ENCODE measurements around the gene ASB12.
"Not testable (repeated sequence)": the region's sequence is repeated elsewhere in the genome, so short reads cannot be mapped to it uniquely, and the experiment has no call there.

Gene ASB12, protein sequence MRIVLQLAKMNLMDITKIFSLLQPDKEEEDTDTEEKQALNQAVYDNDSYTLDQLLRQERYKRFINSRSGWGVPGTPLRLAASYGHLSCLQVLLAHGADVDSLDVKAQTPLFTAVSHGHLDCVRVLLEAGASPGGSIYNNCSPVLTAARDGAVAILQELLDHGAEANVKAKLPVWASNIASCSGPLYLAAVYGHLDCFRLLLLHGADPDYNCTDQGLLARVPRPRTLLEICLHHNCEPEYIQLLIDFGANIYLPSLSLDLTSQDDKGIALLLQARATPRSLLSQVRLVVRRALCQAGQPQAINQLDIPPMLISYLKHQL
- total RNA-seq, result 0.10 to 0.17 reads per million in 2 donors

DNA sequence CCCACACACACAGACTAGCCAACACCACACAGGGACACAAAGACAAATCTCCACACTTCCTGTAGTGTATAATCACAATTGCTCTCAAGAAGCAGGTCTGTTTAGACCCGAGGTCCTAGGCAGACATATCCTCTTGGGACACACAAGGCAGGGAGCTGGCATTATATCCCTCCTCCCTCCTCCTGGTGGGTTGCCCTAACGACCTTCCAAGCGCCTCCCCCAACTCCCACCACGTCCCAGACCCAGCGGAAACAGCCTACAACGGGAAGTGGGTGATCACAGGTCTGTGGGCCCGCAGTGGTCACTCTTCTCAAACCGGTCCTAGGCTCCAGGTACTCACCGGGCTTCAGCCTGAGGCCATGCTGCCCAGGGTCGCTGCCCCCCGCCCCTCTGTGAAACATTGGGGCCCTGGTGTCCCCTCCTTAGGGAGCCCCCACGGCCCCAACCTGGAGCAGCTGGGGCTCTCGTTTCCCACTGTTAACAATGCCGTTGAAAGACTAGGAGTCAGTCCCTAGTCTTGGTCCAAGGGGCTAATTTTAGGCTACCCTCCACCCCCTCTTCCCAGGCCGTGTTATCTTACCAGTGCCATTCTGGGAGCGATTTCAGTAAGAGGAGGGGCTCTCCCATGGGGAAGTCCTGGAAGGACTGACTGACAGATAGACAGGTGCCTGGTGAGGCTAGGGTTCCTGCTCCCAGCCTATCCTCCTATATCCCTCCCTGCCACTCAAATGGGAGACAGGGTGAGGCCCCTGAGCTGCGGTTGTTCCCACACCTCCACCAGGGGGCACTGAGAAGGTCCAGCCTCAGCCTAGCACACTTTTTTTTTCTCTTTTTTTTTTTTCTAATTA is at the start of gene ASB12:
TSS of gene ASB12 (minus strand) at position 485 of the 848 bp plus-strand sequence. CDS start 4,957 bp downstream, outside the sequence.
- no peak for DNase-seq

DNA sequence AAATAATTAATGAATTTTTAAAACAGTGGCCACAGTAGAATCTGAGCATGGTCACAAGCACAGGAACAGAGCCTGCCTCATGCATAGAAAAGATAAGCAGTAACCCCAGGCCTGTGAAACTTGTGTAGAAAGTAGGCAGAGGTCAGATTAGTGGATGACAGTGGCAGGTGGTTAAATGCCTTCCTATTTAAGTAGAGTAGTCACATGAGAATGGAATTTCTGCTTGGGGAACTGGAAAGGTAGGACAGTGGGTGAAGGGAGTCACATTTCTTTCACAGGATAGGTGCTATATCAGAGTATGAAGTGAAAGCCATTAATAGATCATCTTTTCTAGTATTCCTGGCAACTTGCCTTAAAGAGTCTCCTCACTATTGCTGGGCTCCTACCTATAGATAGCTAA is 34.9 kb upstream of the ASB12 start:
- DNase-seq, result no peak

DNA sequence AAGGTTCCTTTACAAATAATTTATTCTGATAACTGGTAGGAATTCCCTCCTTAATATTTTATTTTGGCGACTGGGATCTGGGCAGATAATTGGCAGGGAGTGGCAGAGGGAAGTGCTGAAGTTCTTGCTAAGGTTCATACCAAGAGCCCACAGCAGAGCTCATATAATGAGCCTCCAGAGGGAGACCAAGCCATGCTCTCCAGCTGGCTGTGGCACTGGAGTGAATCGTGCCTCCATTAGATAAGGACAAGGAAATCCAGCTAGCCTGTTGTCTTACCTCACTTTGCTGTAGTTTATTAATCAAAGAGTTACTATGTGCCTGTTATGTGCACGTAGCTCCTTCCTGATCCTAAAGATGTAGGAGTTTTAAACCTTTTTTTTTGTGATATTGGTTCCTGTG is 1.3 kb downstream of the ASB12 start:
- no peak for DNase-seq

DNA sequence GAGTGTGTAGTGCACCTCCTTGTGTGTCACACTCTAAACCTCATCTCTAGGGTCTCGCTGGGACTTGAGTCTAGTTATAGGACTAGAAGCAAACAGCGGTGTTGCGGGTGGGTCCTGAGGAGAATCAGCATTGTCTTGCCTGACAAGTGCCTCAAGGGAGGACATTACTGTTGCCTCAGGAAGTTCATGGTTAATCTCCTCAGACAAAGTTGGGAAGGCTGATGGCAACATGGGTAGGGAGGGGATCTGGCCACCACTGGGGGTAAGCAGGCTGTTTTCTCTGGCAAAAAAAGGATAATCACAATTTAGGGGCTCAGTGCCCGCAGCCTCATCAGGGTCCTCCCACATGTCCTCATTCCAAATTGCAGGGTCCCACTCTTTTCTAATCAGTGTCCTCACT is 12.4 kb downstream of the ASB12 start:
- DNase-seq, result no peak

DNA sequence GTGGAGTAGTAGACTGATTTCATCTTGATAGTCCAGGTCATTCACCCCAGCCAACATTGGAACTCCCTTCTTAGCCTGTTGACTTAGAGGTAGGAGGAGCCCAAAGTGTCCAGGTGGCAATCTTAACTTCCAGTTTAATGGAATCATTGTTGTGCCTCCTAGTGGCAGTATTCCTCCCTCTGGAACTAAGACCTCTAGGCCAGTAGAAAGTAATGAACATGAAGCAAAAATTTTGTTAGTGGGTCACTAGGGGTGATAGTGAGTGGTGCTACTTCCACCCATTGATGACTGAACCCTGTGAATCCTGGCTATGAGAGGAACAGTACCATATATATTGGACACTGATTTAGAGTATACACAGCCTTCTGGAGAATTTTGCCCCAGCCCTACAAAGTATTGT is 16.4 kb downstream of the ASB12 start:
- not testable (repeated sequence) for DNase-seq

DNA sequence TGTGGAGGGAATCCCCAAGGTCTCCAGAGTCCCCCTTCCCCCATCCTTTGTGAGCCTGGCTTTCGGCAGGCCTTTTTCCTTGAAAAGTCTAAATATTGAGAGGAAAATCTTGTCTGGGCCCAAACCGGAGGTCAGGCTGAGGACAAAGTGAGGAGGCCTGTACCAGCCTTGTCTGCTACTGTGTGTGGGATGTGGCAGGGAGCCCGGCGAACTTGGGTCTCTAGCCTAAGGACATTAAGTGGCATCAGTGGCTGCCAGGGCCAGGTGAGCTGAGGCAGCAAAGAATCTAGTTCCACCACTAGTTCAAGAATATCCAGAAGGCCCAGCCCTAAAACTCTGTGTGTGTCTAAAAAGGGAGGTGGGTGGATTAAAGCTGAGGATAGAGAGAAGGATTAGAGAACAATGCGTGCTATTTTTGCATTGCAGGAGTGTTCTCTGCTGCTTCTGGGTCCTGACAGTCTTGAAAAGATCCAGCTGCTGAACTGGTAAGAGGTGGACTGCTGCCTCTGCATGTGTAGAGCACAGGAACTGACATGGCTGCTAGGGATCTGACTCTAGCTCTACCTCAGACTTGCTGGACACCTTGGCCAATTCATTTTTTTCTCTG is 23.7 kb downstream of the ASB12 start:
- no peak for DNase-seq

DNA sequence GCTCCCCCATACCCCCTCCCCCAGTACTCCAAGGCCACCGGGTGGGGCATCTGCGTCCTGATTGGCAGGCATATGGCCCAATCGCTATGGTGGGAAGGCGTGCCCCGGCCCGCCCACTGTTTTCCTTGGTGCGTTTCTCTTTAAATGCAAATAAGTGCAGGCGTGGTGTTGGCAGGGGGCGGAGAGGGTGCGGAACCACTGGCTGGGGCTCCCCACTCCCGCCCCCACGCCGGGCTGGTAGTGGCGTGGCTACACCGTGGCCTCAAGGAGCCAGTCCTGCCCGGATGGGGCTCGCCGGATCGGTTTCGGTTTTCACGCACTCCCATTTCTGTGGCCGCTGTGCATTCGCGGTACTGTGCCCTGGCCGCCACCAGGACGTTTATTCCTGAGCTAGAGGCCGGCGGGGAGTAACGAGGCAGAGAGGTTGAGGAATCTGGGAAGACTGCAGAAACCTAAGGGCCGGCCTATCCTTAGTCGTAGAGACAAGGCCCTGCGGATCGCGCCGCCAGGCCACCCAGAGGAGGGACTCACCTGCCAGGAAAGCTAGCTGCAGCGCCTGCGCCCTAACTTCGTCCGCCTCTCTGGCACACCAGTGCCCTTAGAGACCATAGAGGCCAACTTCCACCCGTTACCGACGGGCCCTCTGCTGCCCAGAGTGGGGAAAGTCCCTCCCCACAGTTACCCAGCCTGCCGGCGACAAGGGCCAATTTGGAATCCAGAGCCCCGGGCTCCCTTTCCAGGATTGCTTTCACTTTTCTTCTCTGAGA is 24.5 kb downstream of the ASB12 start:
- DNase-seq, result peak; percentile 69

DNA sequence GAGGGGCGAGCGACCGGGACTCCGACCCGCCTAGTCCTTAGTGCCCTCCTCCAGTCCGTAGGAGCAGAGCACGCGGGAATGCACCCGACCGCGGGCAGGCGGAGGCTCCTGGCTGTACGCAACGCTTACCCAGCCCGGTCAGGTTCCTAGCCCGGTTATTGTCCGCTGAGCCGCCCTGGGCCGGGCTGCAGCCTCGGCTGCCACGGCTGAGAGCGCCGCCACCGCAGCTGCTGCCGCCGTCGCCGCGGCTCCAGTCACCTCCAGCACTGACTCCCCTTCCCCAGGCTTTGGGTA is 25.0 kb downstream of the ASB12 start, which contains the start of gene AMER1:
TSS of gene AMER1 (minus strand) at position 268 of the 294 bp plus-strand sequence. CDS start 12,422 bp downstream, outside the sequence.
- no peak for DNase-seq

DNA sequence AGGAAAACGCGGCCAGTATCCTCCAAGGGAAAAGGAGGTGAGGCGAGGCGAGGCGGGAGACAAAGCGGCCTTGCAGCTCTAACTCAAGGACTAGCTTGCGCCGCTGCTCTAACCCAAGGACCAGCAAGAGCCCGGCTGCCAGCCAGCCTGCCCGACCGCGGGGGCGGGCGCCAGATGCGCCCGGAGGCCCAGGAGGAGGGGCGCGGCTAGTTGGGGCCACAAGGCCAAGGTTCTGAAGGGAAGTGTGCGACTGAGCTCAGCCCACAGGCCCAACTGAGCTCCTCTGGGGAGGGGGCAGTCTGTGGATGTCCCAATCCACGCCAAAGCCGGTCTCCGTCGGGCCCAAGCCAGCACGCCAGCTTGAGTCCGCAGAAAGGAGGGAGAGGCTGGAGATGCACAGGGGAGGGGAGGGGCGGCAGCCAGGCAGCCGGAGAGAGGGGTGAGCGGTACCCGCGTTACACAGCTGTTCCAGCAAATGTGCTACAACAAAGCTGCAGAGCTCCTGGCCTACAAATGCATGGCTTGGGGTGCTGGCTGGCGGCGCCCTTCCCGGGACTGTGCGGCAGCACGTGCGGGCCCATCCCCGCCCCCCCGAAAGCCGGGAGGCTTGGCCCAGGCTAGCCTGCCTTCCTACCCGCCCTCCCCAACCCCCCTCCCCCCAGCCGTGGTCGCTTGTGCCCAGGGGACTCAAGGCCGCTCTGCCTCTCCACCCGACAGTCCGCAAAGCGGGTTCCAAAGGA is 25.5 kb downstream of the ASB12 start:
- DNase-seq, result peak; percentile 21

DNA sequence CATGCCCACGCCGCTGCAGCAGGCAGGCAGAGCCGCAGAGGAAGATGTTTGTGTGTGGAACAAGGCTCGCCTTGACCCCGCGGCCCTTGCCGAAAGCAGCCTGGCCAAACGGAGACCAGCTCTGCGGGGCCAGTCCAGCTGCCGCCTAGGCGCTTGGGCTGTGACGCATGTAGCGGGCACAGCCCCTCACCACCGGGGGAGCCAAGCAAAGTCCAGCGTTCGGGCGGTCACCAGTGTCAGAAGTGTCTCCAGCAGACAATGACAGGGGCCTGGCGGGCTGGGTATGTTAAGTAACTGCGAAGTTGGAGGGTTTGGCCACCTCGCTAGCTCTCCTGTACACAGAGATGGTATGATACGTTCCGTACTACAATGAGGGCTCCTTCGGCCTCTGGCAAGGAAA is 26.2 kb downstream of the ASB12 start:
- DNase-seq, result no peak

DNA sequence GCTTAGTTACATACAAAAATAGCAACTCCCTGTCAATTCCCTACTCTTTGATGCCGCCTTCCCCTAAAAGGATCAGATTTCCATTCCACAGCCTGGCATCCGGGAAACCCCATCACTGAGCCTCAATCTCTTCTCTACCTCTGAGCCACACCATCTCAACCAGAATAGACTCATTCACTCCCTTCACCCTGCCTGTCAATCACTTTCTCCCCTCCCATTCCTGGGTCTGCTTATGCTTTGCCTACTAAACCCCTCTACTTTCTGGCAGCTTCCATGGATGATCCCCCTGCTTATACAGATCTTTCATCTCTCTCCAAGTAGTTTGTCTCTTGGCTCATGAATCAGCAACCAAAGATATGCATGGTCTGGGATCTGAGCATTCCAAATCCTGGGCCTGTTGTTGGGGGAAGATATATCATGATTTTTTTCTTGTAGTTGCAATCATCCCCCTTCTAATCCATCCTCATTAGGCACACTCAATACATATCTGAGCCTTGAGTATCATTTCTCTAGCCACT is 27.5 kb downstream of the ASB12 start:
- no peak for DNase-seq

DNA sequence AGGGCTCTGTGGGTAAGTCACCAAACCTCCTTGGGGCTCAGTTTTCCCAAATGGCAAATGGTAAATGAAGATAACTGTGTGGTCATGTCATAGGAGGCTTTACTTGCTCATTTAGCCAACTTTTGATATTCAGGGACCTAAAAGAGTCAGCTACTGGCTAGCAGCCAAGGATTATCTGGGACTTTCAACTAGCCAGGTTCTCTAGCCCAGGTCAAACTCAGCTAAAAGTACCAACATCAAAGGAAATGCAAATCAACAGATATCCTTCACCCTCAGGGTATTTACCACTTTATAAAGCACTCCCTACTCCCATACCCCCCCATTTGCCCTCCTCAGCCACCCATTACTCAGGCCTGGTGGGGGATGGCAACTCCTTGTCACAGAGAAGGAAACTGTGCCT is 32.4 kb downstream of the ASB12 start:
- no peak for DNase-seq

DNA sequence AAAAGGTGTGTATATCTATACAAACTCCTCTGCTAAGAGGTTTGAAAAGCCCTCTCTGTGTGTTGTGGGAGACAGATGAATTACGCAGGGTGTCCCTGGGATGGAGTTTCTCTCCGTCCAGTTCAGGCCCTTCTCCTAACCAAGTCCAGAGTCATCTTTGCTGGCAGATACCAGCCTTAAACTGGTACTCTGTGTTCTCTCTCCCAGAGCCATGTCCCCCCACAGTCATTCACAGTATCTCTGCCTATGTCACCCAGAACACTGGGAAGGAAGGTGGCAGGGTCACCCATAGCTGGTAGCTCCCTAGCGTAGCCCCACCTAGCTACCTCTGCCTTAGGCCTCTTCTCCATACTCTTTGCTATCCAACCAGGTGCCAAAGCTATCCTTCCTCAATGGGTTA is 33.8 kb downstream of the ASB12 start:
- DNase-seq, result no peak

DNA sequence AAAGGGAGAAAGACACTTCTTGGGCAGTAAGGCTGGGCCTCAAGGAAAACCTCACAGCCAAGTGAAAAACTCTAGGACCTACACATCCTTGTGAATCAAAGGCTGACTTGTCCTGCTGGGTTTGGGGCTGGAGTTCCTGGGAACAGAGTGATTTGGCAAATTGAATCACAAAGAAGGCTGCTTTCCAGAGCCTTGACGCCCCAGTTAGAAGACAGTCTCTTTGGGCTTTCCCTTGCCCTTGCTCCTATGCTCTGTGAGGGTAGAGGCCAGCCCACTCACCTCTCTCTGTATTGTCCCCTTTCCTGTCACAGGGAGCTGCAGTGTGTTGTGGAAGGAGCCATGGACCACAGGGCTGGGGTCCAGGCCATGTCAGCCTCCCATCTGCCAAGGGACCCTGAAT is 34.5 kb downstream of the ASB12 start:
- DNase-seq, result no peak

DNA sequence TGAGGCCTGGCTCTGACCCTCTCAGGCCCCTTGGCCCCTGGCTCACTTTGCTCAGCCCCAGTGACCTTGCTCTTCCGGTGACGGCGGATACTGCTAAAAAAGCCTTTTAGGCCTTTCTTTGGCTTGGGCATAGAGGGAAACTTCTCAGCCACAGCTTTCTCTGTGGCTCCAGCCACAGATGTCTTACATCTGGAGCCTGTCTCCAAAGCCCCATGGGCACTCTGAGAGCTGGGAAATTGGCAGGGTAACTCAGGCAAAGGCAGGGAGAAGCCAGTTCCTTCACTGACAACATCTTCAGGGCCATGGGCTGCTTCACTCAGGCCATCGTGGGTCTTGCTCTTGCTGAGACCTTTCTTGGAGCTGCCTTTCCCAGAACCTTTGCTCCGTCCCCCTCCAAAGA is 37.7 kb downstream of the ASB12 start:
- DNase-seq, result no peak

DNA sequence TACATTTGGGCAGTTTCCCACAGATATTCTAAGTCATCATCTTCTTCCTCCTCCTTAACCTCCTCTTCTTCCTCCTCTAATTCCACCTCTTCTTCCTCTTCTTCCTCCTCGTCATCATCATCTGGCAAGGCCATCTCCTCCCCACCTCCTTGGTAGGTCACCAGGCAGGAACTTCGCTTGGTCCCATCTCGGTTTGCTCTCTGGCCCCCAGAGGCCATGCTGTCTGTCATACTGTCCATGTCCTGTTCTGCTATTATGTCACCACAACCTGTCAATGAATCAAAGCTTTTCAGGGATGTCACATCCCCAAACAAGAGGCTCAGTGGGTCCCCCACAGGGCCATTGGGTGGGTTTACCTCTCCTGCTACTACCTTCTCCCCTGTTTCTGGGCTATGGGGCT is 38.4 kb downstream of the ASB12 start:
- no peak for DNase-seq

DNA sequence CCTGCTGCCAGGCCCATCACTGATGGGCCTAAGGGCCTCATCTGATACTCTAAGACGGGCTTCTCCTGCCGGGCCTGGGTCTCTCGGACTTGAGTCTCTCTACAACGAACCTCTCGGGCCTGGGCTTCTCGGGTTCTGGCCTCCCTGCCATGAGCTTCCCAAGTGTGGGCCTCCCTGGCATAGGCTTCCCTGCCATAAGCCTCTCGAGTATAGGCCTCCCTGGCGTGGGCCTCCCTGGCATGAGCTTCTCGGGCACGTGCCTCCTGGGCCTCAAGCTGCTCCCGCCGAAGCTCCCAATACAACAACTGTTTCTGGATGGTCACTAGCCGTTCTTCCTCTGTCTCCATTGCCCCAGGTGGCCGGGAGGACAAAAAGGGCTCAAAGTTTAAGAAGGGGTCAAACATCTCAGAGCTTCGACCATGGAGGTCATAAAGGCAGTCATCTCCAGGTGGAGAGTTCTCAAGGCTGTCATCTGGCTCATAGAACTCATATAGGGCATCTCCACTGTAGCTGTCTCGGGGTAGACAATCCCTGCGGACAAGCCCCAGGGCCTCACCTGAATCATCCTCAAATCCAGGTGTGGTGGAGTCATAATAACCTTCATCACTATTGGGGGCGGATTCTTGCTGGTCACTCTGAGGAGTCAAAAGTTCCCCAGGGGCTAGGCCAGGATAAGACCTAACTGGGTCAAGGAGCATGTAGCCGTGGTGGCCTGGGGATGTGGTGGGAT is 39.0 kb downstream of the ASB12 start:
- DNase-seq, result no peak

DNA sequence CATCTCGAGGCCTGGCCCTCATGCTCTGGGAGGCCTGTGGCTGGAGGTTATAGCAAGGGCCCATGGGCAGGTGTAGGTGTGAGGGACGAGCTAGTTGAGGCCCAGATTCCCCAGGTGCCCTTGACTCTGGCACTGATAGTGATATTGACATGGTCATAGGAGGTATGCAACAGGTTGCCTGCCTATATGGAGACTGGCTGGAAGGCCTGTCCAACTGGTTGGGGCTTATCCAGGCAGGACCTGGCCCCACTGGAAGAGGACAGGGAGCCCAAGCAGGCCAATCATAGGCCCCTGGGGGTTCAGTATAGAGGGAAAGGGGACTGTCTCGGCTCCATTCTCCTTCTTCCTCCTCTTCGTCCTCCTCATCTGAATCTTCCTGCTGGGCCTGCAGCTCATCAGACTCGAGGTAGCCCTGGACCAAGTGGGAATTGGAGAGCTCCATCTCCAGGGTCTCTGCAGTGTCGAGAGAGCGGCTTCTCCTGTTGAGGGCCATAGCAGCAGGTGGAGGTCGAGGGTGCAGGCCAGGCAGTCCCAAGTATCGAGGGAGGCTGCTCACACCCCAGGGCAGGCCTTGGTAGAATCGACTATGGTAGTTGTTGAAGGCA is 40.2 kb downstream of the ASB12 start:
- DNase-seq, result no peak

DNA sequence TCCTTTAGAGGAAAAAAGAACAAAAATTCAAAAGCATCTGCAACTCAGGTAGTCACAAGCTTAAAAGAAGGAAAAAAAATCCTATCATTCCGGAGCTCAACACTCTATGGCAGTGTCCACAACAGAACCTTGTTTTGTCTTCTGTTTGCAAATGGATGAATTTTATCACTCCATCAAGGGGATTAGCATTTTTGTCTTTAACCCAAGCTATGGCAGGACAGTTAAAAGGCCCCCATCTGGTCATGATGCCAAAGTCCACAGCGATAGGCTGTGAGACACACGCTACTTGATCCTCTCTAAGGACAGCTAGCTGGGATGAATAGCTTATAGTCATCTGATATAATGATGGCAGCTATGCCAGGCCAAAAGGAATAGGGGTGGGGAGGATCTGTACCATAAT is 41.5 kb downstream of the ASB12 start:
- no peak for DNase-seq

DNA sequence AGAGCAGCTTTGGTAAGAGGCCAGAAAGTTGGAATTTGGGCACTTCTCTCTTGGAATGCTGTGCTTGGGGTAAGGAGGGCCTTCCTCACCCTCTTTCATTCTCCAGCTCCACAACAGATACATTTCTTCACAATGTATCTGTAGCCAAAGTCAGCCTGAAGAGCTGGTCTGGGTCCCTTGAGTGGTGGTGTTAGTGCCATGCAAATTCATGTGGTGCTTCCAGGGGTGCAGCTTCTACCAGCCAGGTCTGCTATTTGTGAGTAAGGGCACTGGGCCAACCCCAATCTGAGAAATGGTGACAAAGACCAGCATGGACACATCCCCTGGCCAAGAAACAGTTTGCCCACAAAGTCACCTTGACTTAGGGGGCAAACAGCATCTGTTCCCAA is 42.7 kb downstream of the ASB12 start:
- no peak for DNase-seq
